HTERT RPE-1 (cell line): ENCODE data around the gene DYDC2.

Experiments
- in situ Hi-C: fragments of 300-500 bp; cut with MboI; formaldehyde crosslinking; loops from 4 replicates; pipeline ENCODE4 v1.14.3; 2020; ENCODE audit warnings: low sequenced_read_pairs

Gene DYDC2

GRCh38 chr10:80365510-80365909 is 8.9 kb downstream of the DYDC2 start:
- in situ Hi-C loops = no loop called here

GRCh38 chr10:80371467-80371866 is 14.9 kb downstream of the DYDC2 start:
- in situ Hi-C loops = no loop called here

- in situ Hi-C loops = no loop called here
Observed at GRCh38 chr10:80372675-80373074, 16.1 kb downstream of the DYDC2 start.

DNA sequence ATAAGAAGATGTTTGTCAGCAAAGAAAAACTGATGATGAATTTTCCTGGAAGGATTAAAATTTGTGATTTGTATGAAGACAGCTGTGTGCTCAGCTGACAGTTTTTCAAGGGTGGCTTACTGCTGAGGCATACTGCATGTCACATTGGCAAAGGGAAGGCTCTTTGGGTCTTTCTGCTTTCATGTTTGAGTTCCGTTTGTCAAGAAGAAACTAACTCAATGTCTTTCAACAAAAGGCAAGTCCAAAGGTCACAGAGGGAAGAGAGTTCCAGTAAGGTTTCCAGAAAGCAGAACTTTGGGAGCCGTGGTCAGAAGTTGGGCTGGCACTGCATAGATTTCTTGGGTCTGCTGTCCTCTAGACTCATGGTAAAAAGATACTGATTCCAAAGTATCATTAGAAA is 16.9 kb downstream of the DYDC2 start:
- in situ Hi-C loops = no loop called here

- in situ Hi-C loops = no loop called here
Observed at GRCh38 chr10:80379701-80380100, 23.1 kb downstream of the DYDC2 start.

DNA sequence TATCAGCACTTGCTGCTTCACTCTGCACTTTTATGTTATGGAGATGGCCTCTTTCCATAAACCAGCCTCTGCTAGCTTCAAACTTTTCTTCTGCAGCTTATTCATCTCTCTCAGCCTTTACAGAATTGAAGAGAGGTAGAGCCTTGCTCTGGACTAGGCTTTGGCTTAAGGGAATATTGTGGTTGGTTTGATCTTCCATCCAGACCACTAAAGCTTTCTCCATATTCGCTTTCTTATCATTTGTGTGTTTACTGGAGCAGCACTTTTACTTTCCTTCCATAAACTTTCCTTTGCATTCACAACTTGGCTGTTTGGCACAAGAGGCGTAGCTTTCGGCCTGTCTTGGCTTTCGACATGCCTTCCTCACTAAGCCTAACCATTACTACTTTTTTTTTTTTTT is 23.6 kb downstream of the DYDC2 start:
- in situ Hi-C loops = no loop called here

DNA sequence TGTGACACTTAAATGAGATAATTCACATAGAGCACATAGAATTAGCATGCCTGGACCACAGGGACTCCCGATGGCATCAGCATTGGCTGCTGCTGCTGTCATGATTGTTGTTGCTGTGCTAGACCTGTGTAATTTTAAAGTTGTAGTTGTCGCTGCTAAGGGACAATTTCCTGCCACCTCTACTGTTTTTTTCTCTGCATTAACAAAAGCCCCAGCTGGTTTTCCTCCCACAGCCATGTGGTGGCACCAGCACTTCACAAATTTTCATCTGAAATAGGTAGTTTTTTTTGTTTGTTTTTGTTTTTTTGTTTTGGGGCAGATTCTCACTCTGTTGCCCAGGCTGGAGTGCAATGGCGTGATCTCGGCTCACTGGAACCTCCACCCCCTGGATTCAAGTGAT is 26.4 kb downstream of the DYDC2 start:
- in situ Hi-C loops = no loop called here

- in situ Hi-C loops = no loop called here
Observed at GRCh38 chr10:80390740-80391139, 34.2 kb downstream of the DYDC2 start.

GRCh38 chr10:80392250-80392649 is 35.7 kb downstream of the DYDC2 start:
- in situ Hi-C loops = no loop called here

DNA sequence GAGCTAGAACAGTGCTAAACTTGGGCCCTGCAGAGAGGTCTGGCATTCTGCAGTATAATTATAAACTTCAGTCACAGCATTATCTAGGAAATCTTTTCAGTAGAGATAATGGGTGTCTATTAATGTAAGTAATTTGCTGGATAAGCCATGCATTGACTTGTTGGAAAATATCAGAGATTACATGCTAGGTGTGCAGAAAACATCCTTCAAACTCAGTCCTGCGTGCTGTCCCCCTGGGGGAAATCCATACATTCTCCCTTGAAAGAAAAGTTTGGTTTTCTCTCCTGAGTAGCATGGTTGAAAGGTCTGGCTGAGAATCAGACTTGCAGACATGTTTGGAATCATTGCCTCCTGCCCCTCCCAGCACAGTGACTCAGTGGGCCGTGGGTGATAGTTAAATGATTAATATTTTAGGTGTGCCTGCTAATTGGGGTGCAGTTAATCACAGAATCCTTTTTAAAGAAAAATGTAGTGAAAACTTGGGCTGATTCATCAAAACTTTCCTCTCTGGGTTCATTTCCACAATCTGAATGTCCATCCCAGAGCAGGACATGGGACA is 37.9 kb downstream of the DYDC2 start:
- in situ Hi-C loops = no loop called here

GRCh38 chr10:80397014-80397413 is 40.4 kb downstream of the DYDC2 start:
- in situ Hi-C loops = no loop called here

- in situ Hi-C loops = no loop called here
Observed at GRCh38 chr10:80400136-80400804, 43.7 kb downstream of the DYDC2 start.

DNA sequence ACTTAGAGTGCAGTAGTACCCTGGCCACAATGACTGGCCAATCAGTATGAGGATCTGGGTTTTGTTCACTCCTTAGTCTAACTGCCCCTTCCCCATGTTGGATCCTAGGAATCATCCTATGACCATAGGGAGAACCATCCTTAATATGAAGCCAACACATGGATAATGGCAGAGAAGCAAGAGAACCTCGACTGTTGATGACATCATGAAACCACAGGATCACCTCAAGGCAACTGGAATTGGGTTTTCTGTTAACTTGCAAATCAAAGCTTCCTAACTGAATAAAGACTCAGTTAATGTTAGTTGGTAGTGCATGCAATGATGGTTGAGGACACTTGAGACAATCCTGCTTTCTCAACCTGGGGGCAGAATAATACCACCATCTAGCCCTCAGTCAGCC is 48.5 kb downstream of the DYDC2 start:
- in situ Hi-C loops = no loop called here

DNA sequence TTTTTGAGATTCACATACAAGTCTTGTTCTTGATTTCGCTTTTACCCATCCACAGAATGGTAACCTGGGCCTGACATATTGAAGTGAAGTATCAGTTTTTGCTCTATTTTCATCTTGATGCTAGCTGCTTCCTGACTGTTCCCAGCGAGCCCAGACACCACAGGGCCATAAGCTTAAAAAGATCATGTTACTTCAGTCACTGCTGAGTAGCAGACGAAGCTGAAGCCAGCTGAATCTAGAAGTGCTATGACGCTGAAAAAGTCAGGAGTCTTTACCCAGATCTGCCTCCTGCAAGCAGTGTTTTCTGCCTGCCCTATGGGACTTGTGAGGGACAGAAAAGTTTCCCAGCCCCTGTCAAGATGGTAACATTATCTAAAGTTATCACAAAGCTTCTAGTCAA is 49.0 kb downstream of the DYDC2 start:
- in situ Hi-C loops = no loop called here

- in situ Hi-C loops = no loop called here
Observed at GRCh38 chr10:80406204-80406603, 49.6 kb downstream of the DYDC2 start.

DNA sequence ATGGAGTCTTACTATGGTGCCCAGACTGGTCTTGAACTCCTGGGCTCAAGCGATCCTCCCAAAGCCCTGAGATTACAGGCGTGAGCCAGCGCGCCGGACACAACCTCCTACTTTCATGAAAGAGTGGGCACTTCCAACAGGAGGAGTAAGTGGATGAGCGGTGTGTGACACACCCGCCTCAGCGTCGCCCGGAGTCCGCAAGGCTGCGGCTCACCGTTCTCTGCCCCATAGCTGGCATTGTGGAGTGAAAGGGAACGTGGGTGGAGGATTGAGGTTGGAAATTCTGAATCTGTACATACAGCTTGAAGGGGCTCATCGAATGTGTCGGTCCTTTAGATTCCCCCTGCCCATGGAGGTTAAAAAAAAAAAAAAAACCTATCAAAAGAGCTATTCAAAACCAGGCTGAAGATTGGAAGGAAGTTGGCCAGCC is 51.2 kb downstream of the DYDC2 start:
- in situ Hi-C loops = no loop called here

GRCh38 chr10:80408242-80409101 is 51.9 kb downstream of the DYDC2 start, which contains the start of gene PRXL2A:
Gene PRXL2A, plus strand, starts transcription at chr10:80408551. Its CDS starts 11,917 bp downstream, at chr10:80420468.
- in situ Hi-C loops = no loop called here

DNA sequence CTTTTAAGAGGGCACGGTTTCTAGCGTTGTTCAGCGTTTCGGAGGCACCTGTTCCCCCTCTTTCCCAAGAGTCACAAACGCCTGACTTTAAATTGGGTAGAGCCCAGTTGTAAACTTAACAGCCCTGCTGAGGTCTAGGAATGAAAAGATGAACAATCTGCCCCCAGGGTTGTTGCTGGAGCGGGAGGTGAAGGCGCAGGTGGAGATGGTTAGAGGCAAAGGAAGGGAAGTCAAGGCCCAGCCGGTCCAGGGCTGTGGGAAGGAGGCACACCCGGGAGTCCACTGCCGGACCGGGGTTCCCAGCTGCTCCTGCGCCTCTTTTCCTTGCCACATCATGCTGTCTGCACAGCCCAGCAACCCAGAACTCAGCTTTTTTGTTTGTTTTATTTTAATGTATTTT is 52.5 kb downstream of the DYDC2 start:
- in situ Hi-C loops = no loop called here

DNA sequence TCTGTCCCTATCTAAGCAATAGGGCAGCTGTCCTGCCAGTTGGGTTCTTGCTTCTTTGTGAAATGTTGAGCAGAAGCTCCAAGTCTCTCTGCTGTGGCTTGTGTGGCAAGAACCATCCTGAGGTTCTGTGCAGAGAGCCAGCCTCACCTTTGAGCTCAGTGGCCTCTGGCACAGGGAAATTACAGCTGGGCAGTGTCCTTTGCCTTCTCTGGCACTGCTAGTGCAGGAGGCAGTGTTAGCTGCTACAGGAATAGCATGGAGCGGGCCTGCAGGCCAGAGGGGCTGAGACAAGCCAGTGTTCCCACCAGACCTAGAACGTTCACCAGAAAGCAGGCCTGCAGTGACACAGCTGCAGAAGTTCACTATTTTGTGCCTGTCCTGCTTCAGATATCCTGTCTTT is 53.5 kb downstream of the DYDC2 start:
- in situ Hi-C loops = no loop called here

GRCh38 chr10:80410578-80411145 is 54.1 kb downstream of the DYDC2 start:
- in situ Hi-C loops = no loop called here

DNA sequence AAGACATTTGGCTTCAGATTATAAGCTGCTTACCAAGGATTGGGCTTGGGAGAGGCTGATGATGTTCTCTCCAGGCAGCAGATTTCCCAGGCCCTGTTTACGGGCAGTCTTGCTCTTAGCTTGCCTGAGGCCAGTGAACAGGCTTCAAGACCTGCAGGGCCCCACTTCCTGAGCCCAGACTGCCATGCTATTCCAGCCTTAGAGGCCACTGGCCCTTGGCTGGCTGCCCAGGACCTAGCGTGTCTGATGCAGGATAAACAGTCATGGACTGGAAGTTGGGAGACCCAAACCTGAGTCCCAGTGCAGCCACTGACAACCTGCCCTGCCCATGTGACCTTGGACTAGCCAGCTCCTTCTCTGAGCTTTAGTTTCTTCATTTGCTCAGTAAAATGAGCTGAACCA is 54.7 kb downstream of the DYDC2 start:
- in situ Hi-C loops = no loop called here
